ENCODE measurements around the gene CYP24A1. TPM values are rescaled to one million over a fixed set of nuclear protein-coding genes. Genes with fewer than 3 reads are reported as not detected.

The CYP24A1 gene
- under 1 TPM in 1 of 4 donors, not detected in 3; 0.20 TPM for total RNA-seq

DNA sequence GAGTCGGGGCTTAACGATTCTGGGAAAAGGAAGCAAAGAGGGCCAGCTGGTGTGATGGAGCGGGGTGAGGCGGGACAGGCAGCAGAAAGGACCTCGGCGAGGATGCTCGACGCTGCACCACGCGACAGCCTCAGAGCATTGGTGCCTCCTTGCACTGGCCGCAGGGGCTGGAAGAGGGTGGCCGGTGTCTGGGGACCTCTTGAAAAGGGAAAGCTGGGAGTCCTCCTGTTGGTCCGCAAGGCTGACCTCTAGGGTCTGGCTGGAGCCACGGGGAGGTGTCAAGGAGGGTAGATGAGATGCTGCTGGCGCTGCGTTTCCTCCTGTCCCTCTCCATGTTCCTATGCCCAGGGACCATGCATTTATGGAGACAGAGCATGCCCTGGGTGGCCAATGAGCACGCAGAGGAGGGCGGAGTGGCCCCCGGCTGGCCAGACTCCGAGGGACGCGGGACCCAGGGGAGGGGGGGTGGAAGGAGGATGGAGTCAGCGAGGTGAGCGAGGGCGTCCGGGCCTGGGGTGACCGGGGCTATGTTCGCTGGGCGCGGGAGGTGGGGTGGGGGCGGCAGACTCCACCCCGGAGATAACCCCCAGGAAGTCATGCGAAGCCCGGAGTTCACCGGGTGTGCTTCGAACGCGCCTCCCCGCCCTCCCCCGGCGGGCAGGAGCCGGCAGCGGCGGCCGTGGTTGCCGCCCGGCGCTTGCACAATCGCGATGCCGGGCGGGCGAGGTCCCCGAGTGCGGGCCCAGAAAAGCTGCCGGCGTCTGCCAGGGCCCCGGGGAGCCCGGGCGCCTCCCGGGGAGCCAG, at the start of gene CYP24A1:
CYP24A1 (minus strand) TSS at position 334 of the 804 bp plus-strand sequence. CDS start 407 bp downstream, outside the sequence.
- peaks cover 59 to 62% (median 60%) of the 10 kb centered on the region in 3 donors for H3K27me3 ChIP-seq
- no peak for ATAC-seq
- in situ Hi-C loops (cut with MboI; ENCODE audit: low sequenced_read_pairs in 4 of 4) (no loop called here), intact Hi-C loops (cut with DNase I; ENCODE audit: low total_unique reads) (no loop called here)
- peaks cover 0 to 10% of the 10 kb centered on the region in 2 donors for H3K4me1 ChIP-seq
- DNase-seq = no peak
- no peaks in the 10 kb centered on the region for H3K9me3 ChIP-seq
- H3K4me3 ChIP-seq = peak within 1 kb of the TSS in 1 of 4 donors; percentile 10
- no peaks in the 10 kb centered on the region for H3K36me3 ChIP-seq
- TF ChIP-seq, protein P1, sequence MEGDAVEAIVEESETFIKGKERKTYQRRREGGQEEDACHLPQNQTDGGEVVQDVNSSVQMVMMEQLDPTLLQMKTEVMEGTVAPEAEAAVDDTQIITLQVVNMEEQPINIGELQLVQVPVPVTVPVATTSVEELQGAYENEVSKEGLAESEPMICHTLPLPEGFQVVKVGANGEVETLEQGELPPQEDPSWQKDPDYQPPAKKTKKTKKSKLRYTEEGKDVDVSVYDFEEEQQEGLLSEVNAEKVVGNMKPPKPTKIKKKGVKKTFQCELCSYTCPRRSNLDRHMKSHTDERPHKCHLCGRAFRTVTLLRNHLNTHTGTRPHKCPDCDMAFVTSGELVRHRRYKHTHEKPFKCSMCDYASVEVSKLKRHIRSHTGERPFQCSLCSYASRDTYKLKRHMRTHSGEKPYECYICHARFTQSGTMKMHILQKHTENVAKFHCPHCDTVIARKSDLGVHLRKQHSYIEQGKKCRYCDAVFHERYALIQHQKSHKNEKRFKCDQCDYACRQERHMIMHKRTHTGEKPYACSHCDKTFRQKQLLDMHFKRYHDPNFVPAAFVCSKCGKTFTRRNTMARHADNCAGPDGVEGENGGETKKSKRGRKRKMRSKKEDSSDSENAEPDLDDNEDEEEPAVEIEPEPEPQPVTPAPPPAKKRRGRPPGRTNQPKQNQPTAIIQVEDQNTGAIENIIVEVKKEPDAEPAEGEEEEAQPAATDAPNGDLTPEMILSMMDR (IDR thresholded peaks at IDR 0.05 in 4 of 5, conservative IDR thresholded peaks at IDR 0.05 in 1 of 5) = no peak
- no peak for TF ChIP-seq POLR2A (IDR thresholded peaks at IDR 0.05)
- H3K27ac ChIP-seq = no peak within 1 kb of the TSS

DNA sequence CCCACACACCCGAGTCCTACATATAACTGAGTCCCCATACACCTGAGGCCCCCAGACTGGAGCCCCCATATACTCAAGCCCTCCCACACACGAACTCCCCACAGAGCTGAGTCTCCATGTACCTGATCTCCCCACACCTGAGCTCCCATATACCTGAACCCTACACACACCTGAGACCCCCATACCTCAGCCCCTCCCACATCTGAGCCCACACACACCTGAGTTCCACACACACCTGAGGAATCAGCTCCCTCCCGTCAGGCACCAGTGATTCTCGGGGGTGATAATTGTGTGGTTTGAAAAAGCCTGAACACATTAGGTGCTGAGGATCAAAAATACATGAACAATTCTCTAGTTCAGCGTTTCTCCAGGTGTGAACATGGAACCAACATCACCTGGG, 49.5 kb upstream of the CYP24A1 start:
- no peak overlapping the region for H3K4me3 ChIP-seq
- TF ChIP-seq, protein P1 (IDR thresholded peaks at IDR 0.05 in 4 of 5, conservative IDR thresholded peaks at IDR 0.05 in 1 of 5) = no peak
- no peak for TF ChIP-seq POLR2A (IDR thresholded peaks at IDR 0.05)
- H3K9me3 ChIP-seq = no peaks in the 10 kb centered on the region
- DNase-seq = no peak
- intact Hi-C loops (cut with DNase I; ENCODE audit: low total_unique reads) (loop anchor here (2.0 to 5.0 kb wide), 2 partner anchors 34 to 424 kb away; no protein-coding TSS in a partner anchor), in situ Hi-C loops (cut with MboI; ENCODE audit: low sequenced_read_pairs in 4 of 4) (loop anchor here (5.0 to 25.0 kb wide), 4 partner anchors 419 to 636 kb away; partner anchors contain the start of gene ZNF217 (in 2 of the 4))
- H3K36me3 ChIP-seq = peaks cover 0 to 6% of the 10 kb centered on the region in 2 donors
- H3K4me1 ChIP-seq = peaks cover 14 to 25% of the 10 kb centered on the region in 2 donors
- no peaks in the 10 kb centered on the region for H3K27me3 ChIP-seq
- no peak overlapping the region for H3K27ac ChIP-seq
- ATAC-seq = no peak

DNA sequence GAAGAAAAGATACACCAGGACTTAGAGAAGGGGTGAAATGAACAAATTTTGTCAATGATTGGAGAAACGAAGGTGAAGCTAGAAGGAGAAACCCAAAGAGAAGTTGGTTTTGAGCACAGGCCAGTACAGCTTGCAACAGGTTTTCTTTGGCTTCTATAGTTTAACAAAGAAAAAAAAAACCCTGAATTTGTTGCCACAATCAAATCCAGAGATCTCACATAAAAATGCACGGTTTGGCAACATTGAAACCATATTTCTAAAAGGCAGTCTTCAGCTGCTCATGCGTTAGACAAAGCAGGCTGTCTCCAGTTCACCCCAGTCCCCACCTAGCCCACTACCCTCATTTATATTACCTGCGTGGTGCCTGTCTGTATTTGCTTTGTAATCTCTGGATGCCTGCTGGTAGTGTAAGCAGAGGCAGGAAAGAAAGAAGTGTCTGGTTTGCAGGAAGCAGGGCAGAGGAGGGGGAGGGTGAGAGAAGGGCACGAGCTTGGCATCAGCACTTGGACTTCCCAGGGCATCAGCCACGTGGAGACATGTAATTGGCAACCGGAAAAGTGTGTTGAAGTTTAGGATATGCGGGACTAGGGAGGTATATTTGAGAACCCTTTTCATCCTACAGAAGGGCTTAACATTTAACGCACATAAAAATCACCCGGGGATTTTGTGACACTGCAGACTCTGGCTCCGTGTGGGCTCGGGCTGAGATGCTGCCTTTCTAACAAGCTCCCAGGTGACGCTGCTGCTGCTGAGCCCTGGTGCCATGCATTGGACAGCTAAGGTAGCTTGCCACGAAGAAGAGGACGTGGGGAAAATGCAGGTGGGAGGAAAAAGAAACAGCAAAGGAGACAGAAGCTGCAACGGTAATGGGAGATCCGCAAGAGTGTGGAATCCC, 48.5 kb upstream of the CYP24A1 start:
- H3K4me1 ChIP-seq = peaks cover 15 to 25% of the 10 kb centered on the region in 2 donors
- peaks cover 0 to 6% of the 10 kb centered on the region in 2 donors for H3K36me3 ChIP-seq
- intact Hi-C loops (cut with DNase I; ENCODE audit: low total_unique reads) (loop anchor here (2.0 to 5.0 kb wide), 2 partner anchors 35 to 425 kb away; no protein-coding TSS in a partner anchor), in situ Hi-C loops (cut with MboI; ENCODE audit: low sequenced_read_pairs in 4 of 4) (loop anchor here (5.0 to 25.0 kb wide), 4 partner anchors 420 to 635 kb away; partner anchors contain the start of gene ZNF217 (in 2 of the 4))
- no peak overlapping the region for H3K27ac ChIP-seq
- DNase-seq (peak in 1 of 2 donors; percentile 17), ATAC-seq (peak; percentile 53 to 61)
- no peak overlapping the region for H3K4me3 ChIP-seq
- no peak for TF ChIP-seq POLR2A (IDR thresholded peaks at IDR 0.05)
- TF ChIP-seq, protein P1 (IDR thresholded peaks at IDR 0.05 in 4 of 5, conservative IDR thresholded peaks at IDR 0.05 in 1 of 5) = no peak
- H3K9me3 ChIP-seq = no peaks in the 10 kb centered on the region
- H3K27me3 ChIP-seq = no peaks in the 10 kb centered on the region

DNA sequence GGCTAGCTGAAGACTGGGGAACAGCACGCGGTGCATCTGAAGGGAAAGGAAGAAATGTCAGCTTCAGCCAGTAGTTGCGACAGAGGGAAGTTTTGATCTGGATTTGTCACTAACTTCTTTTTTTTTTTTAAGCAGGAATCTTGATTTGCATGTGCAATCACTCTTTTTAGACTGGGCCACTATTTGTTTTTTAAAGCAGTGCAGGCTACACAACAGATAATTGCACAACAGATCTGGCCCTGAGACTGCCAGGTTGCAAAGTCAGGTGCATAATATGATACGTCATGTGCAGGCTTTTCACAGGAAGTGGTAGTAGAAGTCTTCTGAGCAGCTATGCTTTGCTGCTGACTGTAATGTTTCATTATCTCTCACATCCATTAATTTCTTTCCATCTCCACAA, 47.6 kb upstream of the CYP24A1 start:
- no peaks in the 10 kb centered on the region for H3K27me3 ChIP-seq
- TF ChIP-seq, protein P1 (IDR thresholded peaks at IDR 0.05 in 4 of 5, conservative IDR thresholded peaks at IDR 0.05 in 1 of 5) = no peak
- no peak for TF ChIP-seq POLR2A (IDR thresholded peaks at IDR 0.05)
- no peaks in the 10 kb centered on the region for H3K9me3 ChIP-seq
- DNase-seq (peak in 1 of 2 donors; percentile 23), ATAC-seq (peak; percentile 83 to 91)
- intact Hi-C loops (cut with DNase I; ENCODE audit: low total_unique reads) = loop anchor here (5.0 kb wide), 1 partner anchor 426 kb away; no protein-coding TSS in a partner anchor
- H3K27ac ChIP-seq = peak overlapping the region in 1 of 4 donors; percentile 23
- H3K4me3 ChIP-seq = no peak overlapping the region
- H3K4me1 ChIP-seq = peaks cover 15 to 26% of the 10 kb centered on the region in 2 donors
- peaks cover 0 to 14% of the 10 kb centered on the region in 2 donors for H3K36me3 ChIP-seq
- in situ Hi-C loops (cut with MboI; ENCODE audit: low sequenced_read_pairs in 4 of 4) = loop anchor here (5.0 to 25.0 kb wide), 4 partner anchors 421 to 634 kb away; partner anchors contain the start of gene ZNF217 (in 2 of the 4)
